HG03135 (cell line): ENCODE results near the gene INPP4B.

Experiments used
- ATAC-seq: cut with Tn5 transposase; IDR thresholded peaks from one replicate; pipeline ENCODE4 v1.9.1; 2021; ENCODE audit warnings: mild to moderate bottlenecking, moderate library complexity; ENCODE audit not compliant: unreplicated experiment

Gene INPP4B

GRCh38 chr4:142181021-142181420, 665.1 kb downstream of the INPP4B start:
- ATAC-seq, result no peak

- no peak for ATAC-seq
Measured at GRCh38 chr4:142169216-142169615, 676.9 kb downstream of the INPP4B start.

- no peak for ATAC-seq
Measured at GRCh38 chr4:142168181-142168580, 677.9 kb downstream of the INPP4B start.

- ATAC-seq, result no peak
Measured at GRCh38 chr4:142164767-142165500, 681.2 kb downstream of the INPP4B start.

GRCh38 chr4:142161086-142161485, 685.0 kb downstream of the INPP4B start:
- no peak for ATAC-seq

- ATAC-seq, result no peak
Measured at GRCh38 chr4:142160509-142160908, 685.6 kb downstream of the INPP4B start.

GRCh38 chr4:142158980-142159379, 687.1 kb downstream of the INPP4B start:
- ATAC-seq, result no peak

- no peak for ATAC-seq
Measured at GRCh38 chr4:142156256-142156655, 689.8 kb downstream of the INPP4B start.

- ATAC-seq, result no peak
Measured at GRCh38 chr4:142155347-142155746, 690.8 kb downstream of the INPP4B start.

GRCh38 chr4:142150483-142150882, 695.6 kb downstream of the INPP4B start:
- no peak for ATAC-seq

- ATAC-seq, result no peak
Measured at GRCh38 chr4:142144813-142145212, 701.3 kb downstream of the INPP4B start.

- no peak for ATAC-seq
Measured at GRCh38 chr4:142142366-142143054, 703.6 kb downstream of the INPP4B start.

GRCh38 chr4:142141224-142141623, 704.9 kb downstream of the INPP4B start:
- no peak for ATAC-seq

GRCh38 chr4:142130666-142131065, 715.4 kb downstream of the INPP4B start:
- no peak for ATAC-seq

- no peak for ATAC-seq
Measured at GRCh38 chr4:142129931-142130330, 716.2 kb downstream of the INPP4B start.

- ATAC-seq, result no peak
Measured at GRCh38 chr4:142129473-142129872, 716.6 kb downstream of the INPP4B start.

GRCh38 chr4:142128529-142128928, 717.6 kb downstream of the INPP4B start:
- no peak for ATAC-seq

- peak; percentile 76 for ATAC-seq
Measured at GRCh38 chr4:142126890-142127497, 719.1 kb downstream of the INPP4B start.

GRCh38 chr4:142124874-142125273, 721.2 kb downstream of the INPP4B start:
- ATAC-seq, result no peak

- ATAC-seq, result no peak
Measured at GRCh38 chr4:142121448-142122350, 724.4 kb downstream of the INPP4B start.

- no peak for ATAC-seq
Measured at GRCh38 chr4:142120921-142121320, 725.2 kb downstream of the INPP4B start.
